SU-DHL-6 (cell line): ENCODE data around the gene SLC1A3.

Experiments
- H2AFZ ChIP-seq: fragments of 200-600 bp; sonication (generic); 2 replicates; pipeline ENCODE4 v1.6.1; 2014; ENCODE audit warnings: low read depth, mild to moderate bottlenecking, moderate library complexity, mixed read lengths, antibody characterized with exemption, low read length; ENCODE audit not compliant: severe bottlenecking
- H3F3A ChIP-seq: fragments of 200-600 bp; shearing (Covaris generic); 2 replicates; pipeline ENCODE4 v1.6.0; 2016; ENCODE audit warnings: antibody characterized with exemption, mild to moderate bottlenecking; ENCODE audit not compliant: insufficient read depth
- H3K27ac ChIP-seq: fragments of 200-600 bp; sonication (generic); 2 replicates; pipeline ENCODE4 v1.5.1; 2016; ENCODE audit warnings: low read depth, mild to moderate bottlenecking, low read length, moderate library complexity, mixed read lengths
- H3K27me3 ChIP-seq: fragments of 200-600 bp; sonication (generic), shearing (Covaris generic); 2 replicates; pipeline ENCODE4 v1.6.0; 2014; ENCODE audit warnings: mild to moderate bottlenecking, low read length
- H3K36me3 ChIP-seq: fragments of 200-600 bp; sonication (generic); 2 replicates; pipeline ENCODE4 v1.6.1; 2014; ENCODE audit warnings: mild to moderate bottlenecking, low read length, mixed read lengths
- H3K4me2 ChIP-seq: fragments of 300-600, 200-600 bp; shearing (Covaris generic), sonication (generic); 2 replicates; pipeline ENCODE4 v1.6.0; 2014; ENCODE audit warnings: low read length, low read depth, mild to moderate bottlenecking; ENCODE audit not compliant: poor library complexity, severe bottlenecking
- H3K4me3 ChIP-seq: fragments of 200-600 bp; sonication (generic); 2 replicates; pipeline ENCODE4 v1.5.1; 2014; ENCODE audit warnings: antibody characterized with exemption, low read length, mild to moderate bottlenecking, mixed read lengths; ENCODE audit not compliant: insufficient read depth, poor library complexity, severe bottlenecking
- H3K79me2 ChIP-seq: fragments of 200-600 bp; sonication (generic); 2 replicates; pipeline ENCODE4 v1.6.1; 2014; ENCODE audit warnings: mild to moderate bottlenecking, low read length, moderate library complexity; ENCODE audit not compliant: insufficient read depth
- H3K9ac ChIP-seq: fragments of 200-600 bp; sonication (generic); 2 replicates; pipeline ENCODE4 v1.7.0; 2014; ENCODE audit warnings: mild to moderate bottlenecking, low read length
- H3K9me2 ChIP-seq: fragments of 200-600 bp; sonication (generic); replicated peaks from 2 replicates; pipeline ENCODE4 v1.6.1; 2014; ENCODE audit warnings: low read length; ENCODE audit not compliant: insufficient read depth
- H3K9me3 ChIP-seq: fragments of 200-600 bp; sonication (generic); 2 replicates; pipeline ENCODE4 v1.6.1; 2014; ENCODE audit warnings: low read length, mixed read lengths; ENCODE audit not compliant: insufficient read depth
- H4K20me1 ChIP-seq: fragments of 200-600 bp; sonication (generic); 2 replicates; pipeline ENCODE4 v1.6.1; 2014; ENCODE audit warnings: low read depth, mild to moderate bottlenecking, antibody characterized with exemption, low read length, moderate library complexity, mixed read lengths
- CTCF ChIP-seq: fragments of 200-600 bp; sonication (generic); IDR thresholded peaks from one replicate; pipeline ENCODE4 v1.5.1; 2017; ENCODE audit warnings: antibody characterized with exemption, mild to moderate bottlenecking, low read length, moderate library complexity; ENCODE audit not compliant: insufficient read depth, poor library complexity, severe bottlenecking
- EZH2phosphoT487 ChIP-seq: fragments of 200-600 bp; sonication (generic), shearing (Covaris generic); conservative IDR thresholded peaks from 2 replicates; pipeline ENCODE4 v1.6.1; 2018; ENCODE audit warnings: mild to moderate bottlenecking, antibody characterized with exemption, low read length, moderate library complexity, mixed read lengths

The SLC1A3 gene

GRCh38 chr5:36654564-36654963 is 48.2 kb downstream of the SLC1A3 start:
- no peak overlapping the region for H3K27ac ChIP-seq
- H3K9me2 ChIP-seq = no peaks in the 10 kb centered on the region
- H3K9ac ChIP-seq = no peak overlapping the region
- H3K27me3 ChIP-seq = no peaks in the 10 kb centered on the region
- no peaks in the 10 kb centered on the region for H4K20me1 ChIP-seq
- H2AFZ ChIP-seq = no peak overlapping the region
- H3K4me2 ChIP-seq = no peak overlapping the region
- H3K79me2 ChIP-seq = no peaks in the 10 kb centered on the region
- H3K4me3 ChIP-seq = no peak overlapping the region
- H3K36me3 ChIP-seq = no peaks in the 10 kb centered on the region
- H3F3A ChIP-seq = no peaks in the 10 kb centered on the region
- no peaks in the 10 kb centered on the region for H3K9me3 ChIP-seq
- TF ChIP-seq CTCF (no peak), EZH2phosphoT487 (no peak)

GRCh38 chr5:36655161-36655560 is 48.8 kb downstream of the SLC1A3 start:
- Histone ChIP-seq H3K36me3 (no peaks in the 10 kb centered on the region), H3K4me2 (no peak overlapping the region), H3K9me3 (no peaks in the 10 kb centered on the region), H3K4me3 (no peak overlapping the region), H3K27me3 (no peaks in the 10 kb centered on the region), H4K20me1 (no peaks in the 10 kb centered on the region), H2AFZ (no peak overlapping the region), H3K9ac (no peak overlapping the region), H3K9me2 (no peaks in the 10 kb centered on the region), H3F3A (no peaks in the 10 kb centered on the region), H3K27ac (no peak overlapping the region), H3K79me2 (no peaks in the 10 kb centered on the region)
- TF ChIP-seq EZH2phosphoT487 (no peak), CTCF (no peak)

GRCh38 chr5:36656556-36656955 is 50.1 kb downstream of the SLC1A3 start:
- H3K4me2 ChIP-seq = no peak overlapping the region
- H3K9me2 ChIP-seq = no peaks in the 10 kb centered on the region
- no peak overlapping the region for H3K4me3 ChIP-seq
- no peaks in the 10 kb centered on the region for H3K36me3 ChIP-seq
- no peaks in the 10 kb centered on the region for H4K20me1 ChIP-seq
- no peaks in the 10 kb centered on the region for H3K9me3 ChIP-seq
- no peaks in the 10 kb centered on the region for H3K79me2 ChIP-seq
- no peak overlapping the region for H3K9ac ChIP-seq
- no peak overlapping the region for H3K27ac ChIP-seq
- H3K27me3 ChIP-seq = no peaks in the 10 kb centered on the region
- H2AFZ ChIP-seq = no peak overlapping the region
- no peaks in the 10 kb centered on the region for H3F3A ChIP-seq
- no peak for TF ChIP-seq CTCF
- no peak for TF ChIP-seq EZH2phosphoT487
